ENCODE measurements around the gene GHR.

DNA sequence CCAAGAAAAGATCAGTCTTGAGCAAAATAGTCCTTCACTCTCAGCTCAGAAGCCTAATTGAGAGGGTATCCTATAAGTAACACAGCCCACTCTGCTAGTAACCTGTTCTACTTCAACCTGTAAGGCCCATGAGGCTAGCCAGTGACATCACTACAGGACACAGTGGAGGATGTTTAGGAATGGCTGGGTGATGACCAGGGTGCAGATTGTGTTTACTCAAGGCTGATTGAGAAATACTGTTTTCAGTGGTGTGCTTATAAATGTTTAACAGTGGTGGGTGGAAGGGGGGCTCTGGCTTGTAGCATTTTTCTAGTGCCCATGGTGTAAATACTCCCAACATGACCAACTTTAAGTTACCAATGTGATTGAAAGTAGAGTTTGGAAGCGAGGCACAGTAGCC is 173.6 kb downstream of the GHR start:
- TF ChIP-seq, protein P1, sequence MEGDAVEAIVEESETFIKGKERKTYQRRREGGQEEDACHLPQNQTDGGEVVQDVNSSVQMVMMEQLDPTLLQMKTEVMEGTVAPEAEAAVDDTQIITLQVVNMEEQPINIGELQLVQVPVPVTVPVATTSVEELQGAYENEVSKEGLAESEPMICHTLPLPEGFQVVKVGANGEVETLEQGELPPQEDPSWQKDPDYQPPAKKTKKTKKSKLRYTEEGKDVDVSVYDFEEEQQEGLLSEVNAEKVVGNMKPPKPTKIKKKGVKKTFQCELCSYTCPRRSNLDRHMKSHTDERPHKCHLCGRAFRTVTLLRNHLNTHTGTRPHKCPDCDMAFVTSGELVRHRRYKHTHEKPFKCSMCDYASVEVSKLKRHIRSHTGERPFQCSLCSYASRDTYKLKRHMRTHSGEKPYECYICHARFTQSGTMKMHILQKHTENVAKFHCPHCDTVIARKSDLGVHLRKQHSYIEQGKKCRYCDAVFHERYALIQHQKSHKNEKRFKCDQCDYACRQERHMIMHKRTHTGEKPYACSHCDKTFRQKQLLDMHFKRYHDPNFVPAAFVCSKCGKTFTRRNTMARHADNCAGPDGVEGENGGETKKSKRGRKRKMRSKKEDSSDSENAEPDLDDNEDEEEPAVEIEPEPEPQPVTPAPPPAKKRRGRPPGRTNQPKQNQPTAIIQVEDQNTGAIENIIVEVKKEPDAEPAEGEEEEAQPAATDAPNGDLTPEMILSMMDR (IDR thresholded peaks at IDR 0.05 in 8 of 11, conservative IDR thresholded peaks at IDR 0.05 in 3 of 11), result no peak
- TF ChIP-seq POLR2A (IDR thresholded peaks at IDR 0.05), result no peak

All from spleen (tissue), 7 donors.